IMR-90 (cell line): ENCODE results near the gene TTC39A. TPM values are rescaled to one million over a fixed set of nuclear protein-coding genes. Genes with fewer than 3 reads are reported as not detected.
A peak's percentile ranks its signal among the peaks of the same experiment; 100 is the strongest.

Source experiments
- ATAC-seq: fragments of 200-7000 bp; cut with Tn5 transposase; 2 replicates; pipeline ENCODE4 v1.9.1; 2020; ENCODE audit warnings: low read depth, mild to moderate bottlenecking, moderate library complexity
- BruUV-seq: library from RNA; stranded (reverse); fragments of 400-500 nt; replicated peaks from 2 replicates; lab custom pipeline; 2021; lab: Mats Ljungman, UMichigan
- CTCF ChIA-PET: fragments of 300-600 bp; formaldehyde crosslinking; extraction: SDS; loops from one replicate; lab custom pipeline; 2021; ENCODE audit warnings: antibody characterized with exemption; lab: Yijun Ruan, JAX
- POLR2A ChIA-PET: fragments of 300-600 bp; sonication (Branson Sonifier 250); formaldehyde crosslinking; loops from one replicate; lab custom pipeline; 2022; ENCODE audit warnings: antibody characterized with exemption; ENCODE audit not compliant: unreplicated experiment; lab: Charles Lee
- DNase-seq: peaks from one replicate; pipeline ENCODE4 v3.0.0; 2013
- H2AFZ ChIP-seq: replicated peaks from 2 replicates; pipeline ENCODE3; 2013; ENCODE audit warnings: low read length, mild to moderate bottlenecking; ENCODE audit not compliant: poor library complexity
- H2AK5ac ChIP-seq: 2 replicates; pipeline ENCODE4 v1.6.1; 2013; ENCODE audit warnings: low read depth, low read length, inconsistent platforms
- H2AK9ac ChIP-seq: replicated peaks from 2 replicates; pipeline ENCODE3; 2013; ENCODE audit warnings: mild to moderate bottlenecking, low read depth, low read length, moderate library complexity; ENCODE audit not compliant: poor library complexity
- H2BK120ac ChIP-seq: 2 replicates; pipeline ENCODE4 v1.6.1; 2013; ENCODE audit warnings: low read depth, low read length, inconsistent platforms
- H2BK15ac ChIP-seq: 3 replicates; pipeline ENCODE4 v1.6.1; 2013; ENCODE audit warnings: low read depth, low read length, inconsistent platforms
- H2BK20ac ChIP-seq: 2 replicates; pipeline ENCODE4 v1.6.1; 2013; ENCODE audit warnings: low read depth, mild to moderate bottlenecking, inconsistent platforms, low read length, moderate library complexity
- H2BK5ac ChIP-seq: 2 replicates; pipeline ENCODE4 v1.6.1; 2013; ENCODE audit warnings: mild to moderate bottlenecking, low read depth, low read length, inconsistent platforms; ENCODE audit not compliant: poor library complexity, severe bottlenecking
- H3K14ac ChIP-seq: replicated peaks from 2 replicates; pipeline ENCODE4 v1.6.1; 2013; ENCODE audit warnings: low read depth, low read length, inconsistent platforms
- H3K18ac ChIP-seq: 2 replicates; pipeline ENCODE4 v1.6.1; 2013; ENCODE audit warnings: low read depth, low read length, control low read depth
- H3K23ac ChIP-seq: 2 replicates; pipeline ENCODE4 v1.6.1; 2013; ENCODE audit warnings: low read depth, low read length, inconsistent platforms
- H3K27ac ChIP-seq: 2 replicates; pipeline ENCODE4 v1.5.1; 2013; ENCODE audit warnings: mild to moderate bottlenecking, control low read depth, low read length; ENCODE audit not compliant: insufficient read depth
- H3K27me3 ChIP-seq: 2 replicates; pipeline ENCODE4 v1.6.1; 2013; ENCODE audit warnings: low read length; ENCODE audit not compliant: control insufficient read depth, insufficient read depth
- H3K36me3 ChIP-seq: 2 replicates; pipeline ENCODE4 v1.6.1; 2013; ENCODE audit warnings: low read length, mixed read lengths; ENCODE audit not compliant: control insufficient read depth, insufficient read depth
- H3K4ac ChIP-seq: 2 replicates; pipeline ENCODE4 v1.6.1; 2013; ENCODE audit warnings: low read depth, low read length, inconsistent platforms
- H3K4me1 ChIP-seq: 2 replicates; pipeline ENCODE4 v1.6.1; 2013; ENCODE audit warnings: low read length, mixed read lengths; ENCODE audit not compliant: control insufficient read depth, insufficient read depth
- H3K4me2 ChIP-seq: 2 replicates; pipeline ENCODE4 v1.6.1; 2013; ENCODE audit warnings: low read depth, mild to moderate bottlenecking, control low read depth, low read length, moderate library complexity
- H3K4me3 ChIP-seq: 2 replicates; pipeline ENCODE4 v1.5.1; 2013; ENCODE audit warnings: low read depth, mild to moderate bottlenecking, control low read depth, low read length, moderate library complexity; ENCODE audit not compliant: insufficient read depth
- H3K56ac ChIP-seq: 2 replicates; pipeline ENCODE4 v1.6.1; 2013; ENCODE audit warnings: low read length, inconsistent platforms; ENCODE audit not compliant: insufficient read depth; ENCODE audit errors: extremely low read depth
- H3K79me1 ChIP-seq, 2 experiments: 2 replicates each; pipeline ENCODE4 v1.6.1; 2013; ENCODE audit warnings: low read length in 2 of 2, inconsistent platforms in 1 of 2, low read depth in 1 of 2
- H3K9ac ChIP-seq: 2 replicates; pipeline ENCODE4 v1.6.1; 2013; ENCODE audit warnings: low read depth, low read length, control low read depth
- H3K9me1 ChIP-seq: 2 replicates; pipeline ENCODE4 v1.6.1; 2013; ENCODE audit warnings: low read length, inconsistent platforms; ENCODE audit not compliant: insufficient read depth
- H3K9me3 ChIP-seq: 2 replicates; pipeline ENCODE4 v1.6.1; 2013; ENCODE audit warnings: low read length; ENCODE audit not compliant: control insufficient read depth, insufficient read depth
- H4K20me1 ChIP-seq: 2 replicates; pipeline ENCODE4 v1.6.1; 2013; ENCODE audit warnings: low read length, inconsistent platforms; ENCODE audit not compliant: insufficient read depth
- H4K5ac ChIP-seq: 2 replicates; pipeline ENCODE4 v1.6.1; 2013; ENCODE audit warnings: mild to moderate bottlenecking, low read depth, low read length, control low read depth
- H4K8ac ChIP-seq, 2 experiments: 2 replicates each; pipeline ENCODE4 v1.6.1; 2013; ENCODE audit warnings: low read depth in 2 of 2, low read length in 2 of 2, control low read depth in 1 of 2, inconsistent platforms in 1 of 2
- H4K91ac ChIP-seq: 2 replicates; pipeline ENCODE4 v1.6.1; 2013; ENCODE audit warnings: low read depth, low read length, inconsistent platforms; ENCODE audit not compliant: insufficient read depth
- CEBPB ChIP-seq: IDR thresholded peaks from 2 replicates; pipeline ENCODE4 v1.6.1; 2012; ENCODE audit warnings: low read depth, low read length, improper control_type of control experiment
- FOS ChIP-seq: fragments of 150-350 bp; IDR thresholded peaks from 2 replicates; pipeline ENCODE4 v1.6.1; 2016; ENCODE audit warnings: low read depth, low read length
- RCOR1 ChIP-seq: IDR thresholded peaks from 2 replicates; pipeline ENCODE4 v1.6.1; 2012; ENCODE audit warnings: mild to moderate bottlenecking, low read length, improper control_type of control experiment; ENCODE audit not compliant: insufficient replicate concordance
- WGBS, 2 experiments: methylation state at CpG; one replicate each; pipeline versions ENCODE4 v1.1.5 to v1.1.7; 2013; ENCODE audit warnings: missing lambda C conversion rate in 2 of 2; ENCODE audit not compliant: insufficient read length in 1 of 2; ENCODE audit errors: extremely low coverage in 2 of 2; 5-methylcytosine and 5-hydroxymethylcytosine counted together
- dilution Hi-C: fragments of 300-500 bp; cut with HindIII; formaldehyde crosslinking; loops from one replicate; pipeline ENCODE4 v1.14.3; 2018; ENCODE audit warnings: low sequenced_read_pairs; ENCODE audit not compliant: unreplicated experiment
- in situ Hi-C: fragments of 300-500 bp; cut with MboI; formaldehyde crosslinking; loops from 3 replicates; pipeline ENCODE4 v1.14.3; 2019; ENCODE audit warnings: low sequenced_read_pairs, inconsistent platforms, mixed read lengths
- intact Hi-C: fragments of 100-400 bp; cut with micrococcal nuclease; formaldehyde crosslinking; loops from 2 replicates; pipeline ENCODE4 v1.10.0; 2022
- polyA plus RNA-seq, 3 experiments: library from polyadenylated mRNA; depleted of rRNA; stranded (reverse); fragments of >200 nt; gene quantifications; 2 replicates each; pipeline ENCODE4 v1.2.3, GENCODE V29; 2012; ENCODE audit warnings: low replicate concordance in 1 of 3
- total RNA-seq: library from RNA; depleted of rRNA; stranded (reverse); fragments of >200 nt; gene quantifications from 2 replicates; pipeline ENCODE4 v1.2.3, GENCODE V29; 2012

TTC39A gene
- total and polyA plus RNA-seq, 2 of the 4 experiments (the other 2 are of a cell fraction): 0.62 to 0.72 TPM

DNA sequence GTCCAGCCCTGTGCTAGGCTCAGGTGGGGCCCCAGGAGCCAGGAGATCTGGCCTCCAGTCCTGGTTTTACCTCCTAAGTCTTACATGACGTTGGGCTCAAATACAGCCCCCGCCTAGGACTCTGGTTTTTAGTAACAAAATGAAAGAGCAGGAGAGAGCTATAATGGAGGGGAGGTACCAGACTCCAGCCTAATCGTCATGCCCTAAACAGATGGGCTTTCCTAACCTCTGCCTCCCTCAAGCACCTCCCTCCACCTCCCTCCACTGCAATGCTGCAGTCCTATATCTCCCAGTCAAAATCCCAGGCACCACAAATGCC is 28.6 kb downstream of the TTC39A start:
- Histone ChIP-seq H3K27me3 (no peaks in the 10 kb centered on the region; the same call in 1 of the 2 replicates), H3K36me3 (no peaks in the 10 kb centered on the region), H4K91ac (no peak overlapping the region), H4K20me1 (no peaks in the 10 kb centered on the region), H3K9ac (no peak overlapping the region), H4K5ac (no peak overlapping the region), H3K4me1 (no peaks in the 10 kb centered on the region; the same call in 1 of the 2 replicates), H2BK5ac (no peak overlapping the region), H3K4me2 (no peak overlapping the region), H2BK120ac (no peak overlapping the region), H2BK15ac (no peak overlapping the region), H3K9me3 (no peaks in the 10 kb centered on the region), H3K23ac (no peak overlapping the region), H2AK5ac (no peak overlapping the region), H3K56ac (no peak overlapping the region), H2BK20ac (no peak overlapping the region), H3K14ac (no peak overlapping the region), H4K8ac (no peak overlapping the region), H3K18ac (no peak overlapping the region), H3K9me1 (peaks cover 9% of the 10 kb centered on the region; the same call in 1 of the 2 replicates), H3K4me3 (no peak overlapping the region), H2AFZ (no peak overlapping the region), H3K4ac (no peak overlapping the region), H2AK9ac (peak overlapping the region; percentile 42), H3K79me1 (no peaks in the 10 kb centered on the region), H3K27ac (no peak overlapping the region)
- TF ChIP-seq FOS (no peak), CEBPB (no peak), RCOR1 (no peak)
- ChIA-PET CTCF (interaction anchor here (1.2 kb wide), 1 partner anchor 526 kb away, joined by 3 read pairs; no protein-coding TSS in a partner anchor), POLR2A (no interaction called here)
- dilution Hi-C loops (no loop called here), intact Hi-C loops (no loop called here), in situ Hi-C loops (no loop called here)
- no TSS peak for BruUV-seq
- DNase-seq (no peak), ATAC-seq (no peak)
- 60% methylated on average over 1 of the region's 3 CpGs; no CpG with 5 or more reads in 1 of the 2 experiments for WGBS, 2 experiments
